ENCODE measurements around the gene ADGRG1.

GRCh38 chr16:57630931-57631845 lies 2.8 kb downstream of the ADGRG1 start:
- TF ChIP-seq POLR2A (IDR thresholded peaks at IDR 0.05) (no peak), CTCF (IDR thresholded peaks at IDR 0.05) (no peak)
